Measurements from ENCODE around the gene ITFG2.
"Not testable (repeated sequence)": the region's sequence is repeated elsewhere in the genome, so short reads cannot be mapped to it uniquely, and the experiment has no call there.

ITFG2 gene

DNA sequence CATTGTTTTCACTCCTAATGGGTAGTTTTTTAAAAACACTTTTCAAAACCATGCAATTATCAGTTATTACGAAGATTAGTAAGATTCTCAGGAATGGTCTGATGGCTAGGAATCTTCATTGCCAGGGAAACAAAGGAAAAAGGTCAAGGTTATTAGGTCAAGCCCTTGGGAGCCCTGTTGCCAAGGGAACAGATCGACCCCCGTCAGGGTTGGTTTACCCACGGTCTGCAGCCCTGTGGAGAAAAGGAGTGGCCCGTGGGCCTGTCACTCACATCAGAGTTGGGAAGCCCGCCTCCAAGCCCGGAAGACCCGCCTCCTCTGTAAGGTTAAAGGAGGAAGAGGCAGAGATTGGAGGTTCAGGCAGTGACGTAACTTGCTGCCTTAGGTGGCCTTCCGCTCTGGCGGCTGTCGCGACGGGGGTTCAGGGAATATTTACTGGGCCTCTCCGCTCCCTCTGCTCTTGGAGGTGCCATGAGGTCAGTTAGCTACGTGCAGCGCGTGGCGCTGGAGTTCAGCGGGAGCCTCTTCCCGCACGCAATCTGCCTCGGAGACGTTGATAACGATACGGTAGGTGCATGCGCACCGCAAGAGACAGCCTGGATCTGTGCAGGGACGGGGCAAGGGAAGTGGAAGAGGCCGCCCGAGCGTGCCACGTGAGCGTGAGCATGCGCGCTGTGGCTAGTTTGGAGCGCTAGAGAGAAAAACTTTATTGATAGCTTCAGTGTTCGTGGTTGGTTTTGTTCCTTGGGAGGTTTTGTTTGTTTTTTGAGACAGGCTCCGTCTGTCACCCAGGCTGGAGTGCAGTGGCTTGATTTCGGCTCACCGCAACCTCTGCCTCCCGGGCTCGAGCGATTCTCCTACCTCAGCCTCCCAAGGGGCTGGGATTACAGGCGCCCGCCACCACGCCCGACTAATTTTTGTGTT, at the start of gene ITFG2:
TSS of gene ITFG2 (plus strand) at position 379 of the 924 bp plus-strand sequence. CDS start at position 472, 93 bp downstream.
- DNase-seq, result peak; percentile 98

DNA sequence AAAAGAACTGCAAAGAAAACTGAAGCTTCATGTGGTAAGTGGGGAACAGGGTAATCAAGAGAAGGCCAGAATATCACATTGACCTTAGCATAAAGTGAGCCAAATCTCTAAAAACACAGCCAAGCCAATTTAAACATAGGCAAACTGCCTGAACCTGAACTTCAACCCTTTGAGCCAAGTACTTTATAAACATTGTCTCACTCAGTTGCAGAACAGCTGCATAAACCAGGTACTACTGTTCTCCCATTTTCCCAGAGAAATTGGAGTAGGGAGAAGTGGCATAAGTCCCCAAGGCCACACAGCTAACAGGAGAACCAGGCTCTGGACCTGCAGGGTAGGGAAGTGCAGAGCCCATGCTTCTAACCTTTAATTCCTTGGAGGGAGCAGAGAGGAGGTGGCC, 48.1 kb upstream of the ITFG2 start:
- DNase-seq, result no peak

DNA sequence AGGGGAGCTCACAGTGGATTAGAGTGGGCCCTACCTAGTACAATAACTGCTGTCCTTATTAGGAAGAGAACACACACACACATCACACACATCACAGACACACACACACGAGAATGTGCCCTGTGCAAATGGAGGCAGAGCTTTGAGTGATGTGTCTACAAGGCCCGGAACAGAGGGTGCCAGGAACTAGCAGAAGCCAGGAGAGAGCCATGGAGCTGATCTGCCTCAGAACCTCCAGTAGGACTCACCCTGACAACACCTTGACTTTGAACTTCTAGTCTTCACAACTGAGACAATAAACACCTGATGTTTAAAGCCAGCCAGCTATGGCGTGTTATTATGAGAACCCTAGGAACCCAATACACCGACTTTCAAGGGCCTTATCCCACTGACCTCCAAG, 47.4 kb upstream of the ITFG2 start:
- DNase-seq, result no peak

DNA sequence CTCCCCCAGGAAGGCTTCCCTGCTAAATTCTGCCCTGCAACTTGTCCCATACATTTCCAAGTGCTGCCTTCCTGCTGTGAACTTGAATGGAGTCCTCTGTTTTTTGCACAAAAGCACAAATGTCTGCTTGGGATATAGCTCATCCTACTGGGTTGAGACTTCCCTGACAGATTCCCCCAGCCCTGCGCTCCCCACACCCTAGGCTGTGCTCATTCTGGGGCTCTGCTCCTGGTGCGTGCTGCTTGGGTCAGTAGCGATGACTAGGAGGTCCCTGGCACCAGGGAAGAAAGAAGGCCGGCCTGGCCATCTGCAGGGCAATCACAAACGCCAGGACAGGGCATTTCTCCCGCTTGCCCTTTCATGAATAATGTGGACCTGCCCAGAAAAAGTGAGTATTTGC, 46.9 kb upstream of the ITFG2 start:
- no peak for DNase-seq

DNA sequence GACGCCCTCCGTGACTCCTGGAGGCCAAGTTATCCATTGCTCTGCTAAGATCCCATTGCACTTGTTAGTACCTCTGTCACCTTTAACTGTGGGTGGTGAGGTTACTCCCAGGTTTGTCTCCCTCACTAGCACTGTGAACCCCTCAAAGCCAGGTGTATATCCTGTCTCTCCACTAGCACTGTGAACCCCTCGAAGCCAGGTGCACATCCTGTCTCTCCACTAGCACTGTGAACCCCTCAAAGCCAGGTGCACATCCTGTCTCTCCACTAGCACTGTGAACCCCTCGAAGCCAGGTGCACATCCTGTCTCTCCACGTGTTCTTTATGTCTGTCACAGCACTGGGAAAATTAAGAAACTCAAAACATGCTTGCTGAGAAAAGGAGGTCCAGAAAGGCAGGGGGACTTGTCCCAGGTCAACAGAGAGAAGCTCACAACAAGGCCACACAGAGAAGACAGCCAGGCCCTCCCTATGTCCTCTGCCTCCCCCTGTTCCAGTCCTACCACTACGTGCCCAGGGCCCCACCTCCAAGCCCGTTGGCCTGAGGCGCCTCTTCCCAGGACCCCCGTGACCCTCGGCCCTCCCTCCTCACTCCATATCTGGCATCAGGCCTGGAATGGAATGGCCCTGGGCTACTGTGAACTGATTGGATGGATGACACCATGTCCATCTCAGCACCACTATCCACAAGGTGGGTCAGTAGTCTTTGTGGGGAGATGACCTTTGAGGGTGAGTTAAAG, 44.1 kb upstream of the ITFG2 start:
- no peak for DNase-seq

DNA sequence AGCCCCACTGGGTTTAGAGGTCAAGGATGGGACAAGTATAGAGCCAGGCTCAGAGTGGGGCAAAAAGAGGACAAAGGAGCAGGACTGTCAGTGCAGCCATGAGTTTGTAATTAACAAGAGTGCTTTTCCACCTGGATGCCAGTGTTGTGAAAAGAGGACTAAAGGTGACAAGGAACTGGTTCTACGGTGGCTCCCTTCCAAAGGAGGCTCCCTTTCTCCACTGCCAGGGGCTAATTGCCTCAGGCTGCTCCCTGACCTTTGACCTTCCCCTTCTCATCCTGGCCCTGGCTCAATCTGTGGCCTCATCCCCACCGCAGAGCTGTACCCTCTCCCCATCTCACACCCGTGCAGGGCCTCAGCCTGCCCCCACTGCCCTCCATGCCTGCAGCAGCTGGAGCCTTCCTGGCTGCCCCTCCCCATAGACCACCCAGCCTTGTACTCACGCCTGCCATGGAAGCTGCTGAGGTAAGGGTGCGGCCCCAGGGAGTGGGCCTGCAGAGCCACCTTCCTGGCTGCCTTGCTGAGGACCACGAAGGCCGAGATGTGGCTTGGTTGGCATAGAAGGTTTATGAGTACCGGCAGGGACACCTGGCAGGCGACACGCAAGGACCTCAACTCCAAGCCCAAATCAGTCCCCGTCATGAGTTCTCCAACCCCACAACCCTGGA, 42.5 kb upstream of the ITFG2 start:
- DNase-seq, result no peak

DNA sequence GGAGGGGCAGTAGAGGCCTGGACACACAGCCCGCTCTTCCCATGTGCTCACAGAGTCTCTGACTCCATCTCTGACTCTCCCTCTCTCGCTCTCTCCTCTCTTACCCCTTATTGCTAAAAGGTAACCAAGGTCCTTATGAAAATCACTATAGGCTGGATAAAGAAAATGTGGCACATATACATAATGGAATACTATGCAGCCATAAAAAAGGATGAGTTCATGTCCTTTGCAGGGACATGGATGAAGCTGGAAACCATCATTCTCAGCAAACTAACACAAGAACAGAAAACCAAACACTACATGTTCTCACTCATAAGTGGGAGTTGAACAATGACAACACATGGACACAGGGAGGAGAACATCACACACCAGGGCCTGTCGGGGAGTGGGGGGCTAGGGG, 41.9 kb upstream of the ITFG2 start:
- DNase-seq, result not testable (repeated sequence)

DNA sequence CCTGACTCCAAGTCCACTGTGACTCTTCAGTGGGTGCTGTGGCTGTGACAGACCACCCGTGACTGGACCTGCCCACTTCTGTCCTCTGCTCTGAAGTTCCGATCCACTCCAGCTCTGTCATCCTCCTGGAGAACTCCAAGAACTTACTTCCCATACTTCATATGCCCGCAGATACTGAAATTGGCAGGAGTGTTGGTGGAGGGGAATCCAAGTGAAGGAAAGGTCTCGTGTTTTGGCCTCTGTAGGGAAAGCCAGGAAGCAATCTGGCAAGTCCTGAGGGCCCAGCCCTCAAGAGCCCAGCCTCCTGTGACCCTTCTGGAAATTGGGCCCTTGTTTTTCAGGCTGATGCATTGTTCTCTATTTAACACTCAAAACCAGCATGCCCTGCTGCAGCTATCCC, 40.1 kb upstream of the ITFG2 start:
- no peak for DNase-seq

DNA sequence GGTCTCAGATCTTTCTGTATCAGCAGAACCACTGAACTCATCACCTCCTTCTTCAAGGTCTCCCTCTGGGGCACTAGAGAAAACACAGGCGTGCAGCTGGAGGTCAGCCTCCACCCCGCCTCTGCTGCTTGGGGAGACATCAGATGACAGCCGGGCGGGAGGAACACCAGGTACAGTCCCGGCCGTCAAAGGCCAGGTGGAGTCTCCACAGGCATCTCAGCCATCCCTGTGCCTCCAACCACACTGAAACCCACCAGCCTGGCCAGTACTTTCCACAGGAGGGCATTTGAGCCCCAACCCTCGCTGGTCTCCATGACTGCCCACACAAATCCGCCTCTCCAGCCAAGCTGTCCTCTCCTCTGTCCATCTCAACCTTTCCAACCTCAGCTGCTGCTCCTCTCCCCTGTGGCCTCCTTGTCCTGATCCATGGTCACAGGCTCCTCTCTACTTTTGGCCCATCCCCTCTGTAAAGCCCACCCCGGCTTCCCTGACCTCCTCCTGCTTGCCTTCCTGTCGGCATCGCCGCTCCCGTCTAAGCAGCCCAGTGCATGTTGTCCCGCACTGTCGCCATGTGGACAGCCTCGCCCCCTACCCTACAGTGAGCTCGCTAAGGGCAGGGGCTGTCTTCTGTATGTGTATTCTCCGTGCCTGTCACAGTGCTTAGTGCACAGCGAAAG, 39.1 kb upstream of the ITFG2 start:
- DNase-seq, result no peak

DNA sequence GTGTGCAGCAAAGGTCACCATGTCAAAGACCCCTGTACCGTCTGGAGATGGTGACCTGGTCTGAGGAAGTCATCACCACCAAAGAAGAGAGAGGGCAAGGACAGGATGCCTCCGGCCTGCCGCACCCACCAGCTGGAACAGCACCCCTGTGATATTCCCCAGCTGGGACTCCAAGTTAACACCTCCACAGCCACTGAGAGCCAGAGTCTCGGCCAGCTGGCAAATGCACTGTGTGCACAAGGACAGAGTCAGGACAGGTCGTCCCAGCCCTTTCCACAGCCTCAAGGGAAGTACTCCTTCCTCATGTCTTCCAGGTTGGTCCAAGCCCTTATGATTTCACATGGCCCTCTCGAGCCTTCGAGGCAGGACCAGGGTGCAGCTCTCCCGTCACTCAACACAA, 37.0 kb upstream of the ITFG2 start:
- no peak for DNase-seq

DNA sequence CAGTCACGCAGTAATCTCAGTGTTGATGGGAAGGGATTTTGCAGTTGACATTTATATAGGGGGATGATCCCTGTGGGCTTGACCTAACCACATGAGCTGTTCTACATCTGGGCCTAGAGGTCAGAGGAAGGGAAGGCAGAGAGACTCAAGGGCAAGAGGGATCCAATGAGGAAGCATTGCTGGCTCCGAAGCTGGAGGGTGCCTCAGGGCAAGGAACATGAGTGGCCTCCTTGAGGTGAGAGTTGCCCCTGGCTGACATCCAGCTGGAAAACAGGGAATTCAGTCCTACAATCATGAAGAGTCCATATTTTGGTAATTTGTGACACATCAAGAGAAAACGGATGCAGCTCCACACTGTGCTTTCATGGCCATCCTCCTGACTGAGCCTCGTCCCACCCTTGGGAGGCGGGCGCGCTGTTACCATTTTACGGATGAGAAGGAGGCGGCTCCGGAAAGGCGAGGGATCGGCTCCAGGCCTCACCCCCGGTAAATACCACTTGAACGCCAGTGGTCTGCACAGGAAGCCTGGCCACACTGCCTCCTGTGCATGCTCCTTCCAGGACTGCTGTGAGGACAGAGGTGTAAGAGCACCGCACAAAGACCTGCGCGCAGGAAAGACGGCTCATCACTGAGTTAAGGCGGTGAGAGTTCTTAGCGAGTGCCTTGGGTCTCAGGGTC, 36.2 kb upstream of the ITFG2 start:
- DNase-seq, result no peak

DNA sequence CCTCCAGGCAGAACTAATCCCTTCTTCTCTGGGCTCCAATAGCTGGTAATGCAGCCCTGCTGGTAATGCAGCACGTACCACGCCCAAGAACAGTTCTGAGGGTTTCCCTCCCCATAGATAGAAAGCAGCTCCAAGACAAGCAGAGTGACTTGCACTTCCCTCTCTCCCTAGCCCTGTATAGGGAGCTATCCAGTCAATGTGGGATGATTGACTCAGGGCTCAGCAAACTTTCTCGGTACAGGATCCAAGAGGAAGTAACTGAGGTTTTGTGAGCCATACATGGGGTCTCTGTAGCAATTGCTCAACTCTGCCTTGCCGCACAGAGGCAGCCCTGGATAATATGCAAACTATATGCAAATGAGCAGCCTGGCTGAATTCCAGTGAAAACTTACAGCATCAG, 33.2 kb upstream of the ITFG2 start:
- DNase-seq, result no peak

DNA sequence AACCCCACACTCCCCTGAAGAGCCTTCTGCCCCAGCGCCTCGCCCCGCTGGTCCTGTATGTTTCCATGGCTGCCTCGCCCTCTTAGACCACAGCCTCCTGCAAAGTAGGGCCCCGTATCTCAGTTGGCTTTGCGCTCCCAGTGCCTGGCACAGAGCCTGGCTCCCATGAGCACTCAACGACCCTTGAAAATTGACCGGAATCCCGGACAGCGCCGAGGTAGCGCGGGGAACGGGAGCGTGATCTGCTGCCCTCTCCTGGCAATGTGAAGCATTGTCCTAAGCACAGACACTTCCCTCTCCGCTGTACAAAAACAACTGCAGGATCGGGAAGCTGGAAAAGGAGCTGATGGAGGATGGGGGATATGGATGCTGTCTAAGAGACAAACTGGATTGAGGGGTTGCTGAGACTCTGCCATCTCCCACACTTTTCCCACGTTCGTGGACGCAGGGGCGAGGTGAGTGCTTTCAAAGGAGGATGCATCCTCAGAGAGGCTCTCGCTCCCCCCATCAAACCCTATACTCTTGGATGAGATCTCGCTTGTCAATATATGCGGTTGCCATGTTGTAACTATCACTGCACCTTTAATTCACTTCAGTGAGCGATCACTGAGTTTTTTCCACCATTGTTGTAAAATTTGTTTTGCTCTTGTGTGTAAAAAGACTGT, 28.4 kb upstream of the ITFG2 start:
- DNase-seq, result peak; percentile 78

DNA sequence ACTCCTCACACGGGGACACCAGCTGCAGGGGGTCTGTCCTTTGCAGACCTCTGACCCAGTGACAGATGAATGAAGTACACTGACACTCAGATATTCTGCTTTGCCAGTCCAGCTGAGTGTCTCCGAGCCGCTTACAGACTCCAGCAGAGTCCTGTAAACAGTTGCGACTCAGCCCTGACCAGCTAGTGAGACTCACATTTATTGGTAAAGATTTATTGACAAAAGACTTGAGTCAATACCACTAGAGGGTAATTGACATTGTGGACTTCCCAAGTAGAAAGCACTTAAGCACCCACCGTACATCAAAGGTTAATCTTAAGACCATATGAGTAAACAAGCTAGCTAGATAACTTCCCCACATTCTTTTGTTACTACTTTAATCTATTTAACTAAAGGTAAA, 27.5 kb upstream of the ITFG2 start:
- no peak for DNase-seq

DNA sequence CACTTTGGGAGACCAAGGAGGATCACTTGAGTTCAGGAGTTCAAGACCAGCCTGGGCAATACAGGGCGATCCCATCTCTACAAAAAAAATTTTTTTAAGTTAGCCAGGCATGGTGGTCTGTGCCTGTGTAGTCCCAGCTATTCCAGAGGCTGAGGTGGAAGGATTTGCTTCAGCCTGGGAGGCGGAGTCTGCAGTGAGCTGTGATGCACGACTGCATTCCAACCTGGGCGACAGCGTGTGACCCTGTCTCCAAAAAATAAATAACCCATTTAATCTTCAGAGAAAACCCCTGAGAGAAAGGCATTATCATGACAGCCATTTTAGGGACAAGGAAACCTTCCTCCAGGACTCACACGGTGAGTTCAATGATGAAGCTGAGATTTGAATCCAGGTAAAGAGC, 21.4 kb upstream of the ITFG2 start:
- DNase-seq, result no peak

DNA sequence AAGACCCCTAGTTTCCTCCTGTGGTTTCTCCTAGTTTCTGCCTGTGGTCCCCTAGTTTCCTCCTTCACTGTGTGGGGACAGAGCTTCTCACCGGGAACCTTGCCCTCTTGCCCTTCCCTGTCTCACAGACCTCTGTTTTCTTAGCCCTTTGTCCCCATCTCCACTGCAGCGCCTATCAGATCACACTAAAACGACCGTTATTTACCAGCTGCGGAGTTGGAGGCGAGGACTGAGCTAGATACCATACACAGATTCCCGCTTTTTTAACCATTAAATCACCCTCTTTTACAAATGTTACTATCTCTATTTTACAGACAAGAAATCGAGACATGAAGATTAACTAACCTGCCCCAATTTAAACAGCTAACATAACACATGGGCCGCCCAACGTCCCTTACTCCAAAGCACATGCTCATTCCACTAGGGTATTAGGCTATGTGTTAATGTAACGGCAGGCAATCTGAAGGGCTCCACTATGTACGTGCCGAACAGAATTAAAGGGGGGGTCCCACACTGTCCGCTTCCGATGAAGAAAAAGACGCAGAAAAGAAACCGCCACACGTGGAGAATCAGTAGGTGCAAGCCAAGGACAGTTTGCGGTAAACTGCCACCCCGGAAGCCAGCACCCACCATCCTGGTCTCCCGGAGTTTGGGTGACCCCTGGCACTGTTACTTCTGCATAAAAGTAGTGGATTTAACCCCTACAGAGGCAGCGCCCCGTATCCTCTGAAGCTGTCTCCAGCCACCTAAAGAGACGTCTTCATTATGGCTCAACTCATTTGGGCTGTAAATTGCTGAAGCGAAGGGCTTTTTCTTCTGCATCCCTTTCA, 19.6 kb upstream of the ITFG2 start:
- peak; percentile 51 for DNase-seq

DNA sequence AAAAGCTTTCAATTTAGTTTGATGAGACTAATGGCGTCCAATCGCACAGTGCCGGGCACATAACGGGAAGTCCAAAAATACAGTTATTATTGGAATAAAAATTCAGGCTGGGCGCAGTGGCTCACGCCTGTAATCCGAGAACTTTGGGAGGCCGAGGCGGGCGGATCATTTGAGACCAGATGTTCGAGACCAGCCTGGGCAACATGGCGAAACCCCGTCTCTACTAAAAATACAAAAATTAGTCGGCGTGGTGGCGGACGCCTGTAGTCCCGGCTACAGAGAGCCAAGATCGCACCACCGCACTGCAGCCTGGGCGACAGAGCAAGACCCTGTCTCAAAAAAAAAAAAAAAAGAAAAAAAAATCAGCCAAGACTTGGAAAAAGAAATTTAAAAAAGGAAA, 18.9 kb upstream of the ITFG2 start:
- DNase-seq, result peak; percentile 61

DNA sequence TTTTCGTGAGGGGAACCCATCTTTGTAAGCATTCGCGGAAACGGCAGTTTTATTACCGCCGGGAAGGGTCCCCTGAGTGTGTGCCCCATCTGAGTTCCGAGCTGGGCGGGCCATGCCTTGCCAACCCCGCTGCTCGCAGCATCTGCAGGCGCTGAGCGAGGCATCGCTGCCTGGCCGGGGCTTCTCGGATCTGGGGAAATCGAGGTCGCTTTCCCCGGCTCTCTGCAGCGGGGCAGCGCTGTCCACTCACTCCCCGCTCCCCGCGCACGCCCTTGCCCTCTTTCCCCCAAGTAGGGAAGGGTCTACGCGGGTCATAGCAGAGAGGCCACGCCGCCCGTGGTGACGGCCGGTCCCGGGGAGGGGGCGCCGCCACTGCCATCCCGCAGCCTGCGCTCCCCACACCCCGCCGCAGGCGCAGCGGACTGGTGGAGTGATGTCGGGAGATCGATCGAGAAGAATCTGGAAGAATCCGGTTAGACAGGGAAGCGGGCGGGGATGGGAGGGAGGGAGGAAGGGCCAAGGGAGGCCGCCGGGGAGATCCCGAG, 18.2 kb upstream of the ITFG2 start:
- no peak for DNase-seq

DNA sequence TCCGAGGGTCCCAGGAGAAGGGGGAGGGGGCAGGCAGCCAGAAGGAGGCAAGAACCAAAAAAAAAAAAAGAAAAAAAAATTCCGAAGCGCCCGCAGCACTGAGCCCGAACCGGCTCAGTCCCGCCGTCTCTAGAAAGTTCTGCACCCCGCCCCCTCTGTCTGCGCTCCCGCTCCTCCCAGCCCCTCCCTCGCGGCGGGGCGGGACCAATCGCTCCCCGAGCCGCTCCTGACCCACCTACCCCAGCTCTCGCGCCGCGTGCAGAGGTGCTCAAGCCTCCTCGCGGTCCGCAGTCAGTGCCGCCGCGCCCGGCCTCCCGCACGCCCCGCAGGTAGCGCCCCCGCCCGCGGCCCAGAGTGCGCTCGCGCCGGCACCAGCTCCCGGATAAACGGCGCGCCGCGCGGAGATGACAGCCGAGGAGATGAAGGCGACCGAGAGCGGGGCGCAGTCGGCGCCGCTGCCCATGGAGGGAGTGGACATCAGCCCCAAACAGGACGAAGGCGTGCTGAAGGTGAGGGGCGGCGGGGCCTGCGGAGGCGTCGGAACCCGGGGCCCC, 17.7 kb upstream of the ITFG2 start, which contains the start of gene FKBP4:
TSS of gene FKBP4 (plus strand) at position 235 of the 554 bp plus-strand sequence. CDS start at position 405, 170 bp downstream.
- DNase-seq, result peak; percentile 97

All from activated effector memory CD4-positive, alpha-beta T cell treated with anti-CD3 and anti-CD28 coated beads, Interleukin-2, amount 50 U/mL, for 16 hours (primary cell).